HEK293 (cell line): ENCODE results near the gene PROX1.

ENCODE experiments used
- CTCF ChIA-PET: fragments of 350-600 bp; formaldehyde crosslinking; extraction: SDS; loops from one replicate; lab custom pipeline; 2021; ENCODE audit warnings: antibody characterized with exemption; lab: Yijun Ruan, JAX
- POLR2A ChIA-PET: fragments of 300-600 bp; formaldehyde crosslinking; extraction: SDS; loops from one replicate; lab custom pipeline; 2020; ENCODE audit warnings: antibody characterized with exemption, inconsistent platforms; lab: Yijun Ruan, JAX
- H3K27ac ChIP-seq: fragments of 200-500 bp; sonication (Bioruptor generic); 2 replicates; pipeline ENCODE4 v1.5.1; 2014; ENCODE audit warnings: low read depth, low read length, control low read depth, inconsistent platforms; ENCODE audit errors: extremely low read depth
- H3K36me3 ChIP-seq, 2 experiments: fragments of 200-500 bp in 1 of 2; sonication (Bioruptor generic) in 1 of 2; 1 replicate in 1 of 2; 2 replicates in 1 of 2; pipeline ENCODE4 v1.5.1; 2014 to 2017; ENCODE audit warnings: inconsistent platforms in 2 of 2, low read length in 2 of 2; ENCODE audit not compliant: control insufficient read depth in 2 of 2, insufficient read depth in 1 of 2
- H3K4me1 ChIP-seq: fragments of 200-500 bp; sonication (Bioruptor generic); 2 replicates; pipeline ENCODE4 v1.5.1; 2014; ENCODE audit warnings: mild to moderate bottlenecking, low read length, inconsistent platforms; ENCODE audit not compliant: control insufficient read depth, insufficient read depth
- H3K4me3 ChIP-seq: 2 replicates; pipeline ENCODE4 v1.5.1; 2011; ENCODE audit warnings: low read depth, mild to moderate bottlenecking, control low read depth, low read length, moderate library complexity
- H3K9me3 ChIP-seq: fragments of 200-500 bp; sonication (Bioruptor generic); 2 replicates; pipeline ENCODE4 v1.5.1; 2014; ENCODE audit warnings: low read depth, low read length, inconsistent platforms; ENCODE audit not compliant: control insufficient read depth, insufficient read depth
- FEZF1 ChIP-seq: fragments of 450-650 bp; formaldehyde crosslinking; IDR thresholded peaks from 2 replicates; pipeline ENCODE4 v1.5.1; 2016; ENCODE audit warnings: missing biosample characterization, missing genetic modification characterization
- IKZF3 ChIP-seq: fragments of 450-650 bp; IDR thresholded peaks from 2 replicates; pipeline ENCODE4 v1.5.0; 2018; ENCODE audit warnings: missing biosample characterization, mild to moderate bottlenecking, missing genetic modification characterization, moderate library complexity
- TCF7L2 ChIP-seq: IDR thresholded peaks from 2 replicates; pipeline ENCODE4 v1.6.1; 2011; ENCODE audit warnings: low read depth, mild to moderate bottlenecking, inconsistent platforms, low read length, moderate library complexity, borderline replicate concordance
- TRIM28 ChIP-seq: IDR thresholded peaks from 2 replicates; pipeline ENCODE4 v1.6.1; 2011; ENCODE audit warnings: low read length, control low read depth, borderline replicate concordance
- ZFHX2 ChIP-seq: fragments of 450-650 bp; formaldehyde crosslinking; conservative IDR thresholded peaks from 2 replicates; pipeline ENCODE4 v1.5.1; 2016; ENCODE audit warnings: missing biosample characterization, missing genetic modification characterization
- ZIC2 ChIP-seq: fragments of 450-650 bp; formaldehyde crosslinking; IDR thresholded peaks from 2 replicates; pipeline ENCODE4 v1.5.1; 2016; ENCODE audit warnings: missing biosample characterization, missing genetic modification characterization
- ZNF184 ChIP-seq: fragments of 450-650 bp; IDR thresholded peaks from 2 replicates; pipeline ENCODE4 v1.5.1; 2018; ENCODE audit warnings: missing biosample characterization, mild to moderate bottlenecking, missing genetic modification characterization
- ZNF354C ChIP-seq: fragments of 450-650 bp; formaldehyde crosslinking; IDR thresholded peaks from 2 replicates; pipeline ENCODE4 v1.5.1; 2016; ENCODE audit warnings: missing biosample characterization, missing genetic modification characterization, low read depth, borderline replicate concordance
- ZNF513 ChIP-seq: fragments of 450-650 bp; IDR thresholded peaks from 2 replicates; pipeline ENCODE4 v1.5.1; 2018; ENCODE audit warnings: missing biosample characterization, missing genetic modification characterization
- ZNF571 ChIP-seq: fragments of 450-650 bp; formaldehyde crosslinking; IDR thresholded peaks from 2 replicates; pipeline ENCODE4 v1.5.0; 2017; ENCODE audit warnings: missing biosample characterization, missing genetic modification characterization
- ZNF670 ChIP-seq: fragments of 450-650 bp; formaldehyde crosslinking; IDR thresholded peaks from 2 replicates; pipeline ENCODE4 v1.5.1; 2016; ENCODE audit warnings: missing biosample characterization, missing genetic modification characterization, low read depth
- TF ChIP-seq, protein P1 (sequence below): fragments of 450-650 bp; IDR thresholded peaks from 2 replicates; pipeline ENCODE4 v1.5.1; 2018; ENCODE audit warnings: missing biosample characterization, mild to moderate bottlenecking, missing genetic modification characterization
- TF ChIP-seq, protein P2 (sequence below): fragments of 450-650 bp; formaldehyde crosslinking; IDR thresholded peaks from 2 replicates; pipeline ENCODE4 v1.5.1; 2017; ENCODE audit warnings: missing biosample characterization, missing genetic modification characterization
- TF ChIP-seq, protein P3 (sequence below): fragments of 450-650 bp; formaldehyde crosslinking; IDR thresholded peaks from 2 replicates; pipeline ENCODE4 v1.5.1; 2017; ENCODE audit warnings: missing biosample characterization, missing genetic modification characterization
- TF ChIP-seq, protein P4 (sequence below): fragments of 450-650 bp; formaldehyde crosslinking; IDR thresholded peaks from 2 replicates; pipeline ENCODE4 v1.5.1; 2016; ENCODE audit warnings: missing biosample characterization, missing genetic modification characterization

Gene PROX1

GRCh38 chr1:213986020-213986924 is 1.5 kb upstream of the PROX1 start:
- TF ChIP-seq ZFHX2 (tag by site-specific recombination) (peak; percentile 42; the same call in 1 of the 2 replicates), ZNF184 (tag by site-specific recombination) (no peak), ZIC2 (tag by site-specific recombination) (peak; percentile 36; the same call in 1 of the 2 replicates), TRIM28 (0 out of 2 replicates have a peak, but pooled peaks have one; percentile 14), ZNF571 (tag by site-specific recombination) (no peak), FEZF1 (0 out of 2 replicates have a peak, but pooled peaks have one; percentile 20), ZNF513 (tag by site-specific recombination) (no peak), TCF7L2 (peak; percentile 24; the same call in 1 of the 2 replicates), ZNF670 (no peak), IKZF3 (no peak), ZNF354C (tag by site-specific recombination) (no peak)
- TF ChIP-seq, protein P1, sequence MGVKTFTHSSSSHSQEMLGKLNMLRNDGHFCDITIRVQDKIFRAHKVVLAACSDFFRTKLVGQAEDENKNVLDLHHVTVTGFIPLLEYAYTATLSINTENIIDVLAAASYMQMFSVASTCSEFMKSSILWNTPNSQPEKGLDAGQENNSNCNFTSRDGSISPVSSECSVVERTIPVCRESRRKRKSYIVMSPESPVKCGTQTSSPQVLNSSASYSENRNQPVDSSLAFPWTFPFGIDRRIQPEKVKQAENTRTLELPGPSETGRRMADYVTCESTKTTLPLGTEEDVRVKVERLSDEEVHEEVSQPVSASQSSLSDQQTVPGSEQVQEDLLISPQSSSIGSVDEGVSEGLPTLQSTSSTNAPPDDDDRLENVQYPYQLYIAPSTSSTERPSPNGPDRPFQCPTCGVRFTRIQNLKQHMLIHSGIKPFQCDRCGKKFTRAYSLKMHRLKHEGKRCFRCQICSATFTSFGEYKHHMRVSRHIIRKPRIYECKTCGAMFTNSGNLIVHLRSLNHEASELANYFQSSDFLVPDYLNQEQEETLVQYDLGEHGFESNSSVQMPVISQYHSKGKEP = peak; percentile 36
- TF ChIP-seq, protein P2, sequence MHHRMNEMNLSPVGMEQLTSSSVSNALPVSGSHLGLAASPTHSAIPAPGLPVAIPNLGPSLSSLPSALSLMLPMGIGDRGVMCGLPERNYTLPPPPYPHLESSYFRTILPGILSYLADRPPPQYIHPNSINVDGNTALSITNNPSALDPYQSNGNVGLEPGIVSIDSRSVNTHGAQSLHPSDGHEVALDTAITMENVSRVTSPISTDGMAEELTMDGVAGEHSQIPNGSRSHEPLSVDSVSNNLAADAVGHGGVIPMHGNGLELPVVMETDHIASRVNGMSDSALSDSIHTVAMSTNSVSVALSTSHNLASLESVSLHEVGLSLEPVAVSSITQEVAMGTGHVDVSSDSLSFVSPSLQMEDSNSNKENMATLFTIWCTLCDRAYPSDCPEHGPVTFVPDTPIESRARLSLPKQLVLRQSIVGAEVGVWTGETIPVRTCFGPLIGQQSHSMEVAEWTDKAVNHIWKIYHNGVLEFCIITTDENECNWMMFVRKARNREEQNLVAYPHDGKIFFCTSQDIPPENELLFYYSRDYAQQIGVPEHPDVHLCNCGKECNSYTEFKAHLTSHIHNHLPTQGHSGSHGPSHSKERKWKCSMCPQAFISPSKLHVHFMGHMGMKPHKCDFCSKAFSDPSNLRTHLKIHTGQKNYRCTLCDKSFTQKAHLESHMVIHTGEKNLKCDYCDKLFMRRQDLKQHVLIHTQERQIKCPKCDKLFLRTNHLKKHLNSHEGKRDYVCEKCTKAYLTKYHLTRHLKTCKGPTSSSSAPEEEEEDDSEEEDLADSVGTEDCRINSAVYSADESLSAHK (tag by site-specific recombination) = no peak
- TF ChIP-seq, protein P3, sequence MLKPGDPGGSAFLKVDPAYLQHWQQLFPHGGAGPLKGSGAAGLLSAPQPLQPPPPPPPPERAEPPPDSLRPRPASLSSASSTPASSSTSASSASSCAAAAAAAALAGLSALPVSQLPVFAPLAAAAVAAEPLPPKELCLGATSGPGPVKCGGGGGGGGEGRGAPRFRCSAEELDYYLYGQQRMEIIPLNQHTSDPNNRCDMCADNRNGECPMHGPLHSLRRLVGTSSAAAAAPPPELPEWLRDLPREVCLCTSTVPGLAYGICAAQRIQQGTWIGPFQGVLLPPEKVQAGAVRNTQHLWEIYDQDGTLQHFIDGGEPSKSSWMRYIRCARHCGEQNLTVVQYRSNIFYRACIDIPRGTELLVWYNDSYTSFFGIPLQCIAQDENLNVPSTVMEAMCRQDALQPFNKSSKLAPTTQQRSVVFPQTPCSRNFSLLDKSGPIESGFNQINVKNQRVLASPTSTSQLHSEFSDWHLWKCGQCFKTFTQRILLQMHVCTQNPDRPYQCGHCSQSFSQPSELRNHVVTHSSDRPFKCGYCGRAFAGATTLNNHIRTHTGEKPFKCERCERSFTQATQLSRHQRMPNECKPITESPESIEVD (tag by site-specific recombination) = no peak
- TF ChIP-seq, protein P4, sequence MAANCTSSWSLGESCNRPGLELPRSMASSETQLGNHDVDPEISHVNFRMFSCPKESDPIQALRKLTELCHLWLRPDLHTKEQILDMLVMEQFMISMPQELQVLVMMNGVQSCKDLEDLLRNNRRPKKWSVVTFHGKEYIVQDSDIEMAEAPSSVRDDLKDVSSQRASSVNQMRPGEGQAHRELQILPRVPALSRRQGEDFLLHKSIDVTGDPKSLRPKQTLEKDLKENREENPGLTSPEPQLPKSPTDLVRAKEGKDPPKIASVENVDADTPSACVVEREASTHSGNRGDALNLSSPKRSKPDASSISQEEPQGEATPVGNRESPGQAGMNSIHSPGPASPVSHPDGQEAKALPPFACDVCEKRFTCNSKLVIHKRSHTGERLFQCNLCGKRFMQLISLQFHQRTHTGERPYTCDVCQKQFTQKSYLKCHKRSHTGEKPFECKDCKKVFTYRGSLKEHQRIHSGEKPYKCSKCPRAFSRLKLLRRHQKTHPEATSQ (tag by site-specific recombination) = no peak
- TF ChIP-seq, all 188 proteins: peak for 6
- H3K27ac ChIP-seq = no peak overlapping the region
- POLR2A ChIA-PET = interaction anchor here (1.7 kb wide), 1 partner anchor 9 kb away, joined by 8 read pairs; no protein-coding TSS in a partner anchor
- H3K4me1 ChIP-seq = peaks cover 39% of the 10 kb centered on the region
- H3K36me3 ChIP-seq = no peaks in the 10 kb centered on the region
- H3K9me3 ChIP-seq = no peaks in the 10 kb centered on the region
- no peak overlapping the region for H3K4me3 ChIP-seq
- CTCF ChIA-PET = no interaction called here
